HG02884 (cell line): ENCODE results near the gene SLC6A17.

Source experiments
- ATAC-seq: cut with Tn5 transposase; IDR thresholded peaks from one replicate; pipeline ENCODE4 v1.9.1; 2021; ENCODE audit warnings: mild to moderate bottlenecking, moderate library complexity; ENCODE audit not compliant: unreplicated experiment

The SLC6A17 gene

DNA sequence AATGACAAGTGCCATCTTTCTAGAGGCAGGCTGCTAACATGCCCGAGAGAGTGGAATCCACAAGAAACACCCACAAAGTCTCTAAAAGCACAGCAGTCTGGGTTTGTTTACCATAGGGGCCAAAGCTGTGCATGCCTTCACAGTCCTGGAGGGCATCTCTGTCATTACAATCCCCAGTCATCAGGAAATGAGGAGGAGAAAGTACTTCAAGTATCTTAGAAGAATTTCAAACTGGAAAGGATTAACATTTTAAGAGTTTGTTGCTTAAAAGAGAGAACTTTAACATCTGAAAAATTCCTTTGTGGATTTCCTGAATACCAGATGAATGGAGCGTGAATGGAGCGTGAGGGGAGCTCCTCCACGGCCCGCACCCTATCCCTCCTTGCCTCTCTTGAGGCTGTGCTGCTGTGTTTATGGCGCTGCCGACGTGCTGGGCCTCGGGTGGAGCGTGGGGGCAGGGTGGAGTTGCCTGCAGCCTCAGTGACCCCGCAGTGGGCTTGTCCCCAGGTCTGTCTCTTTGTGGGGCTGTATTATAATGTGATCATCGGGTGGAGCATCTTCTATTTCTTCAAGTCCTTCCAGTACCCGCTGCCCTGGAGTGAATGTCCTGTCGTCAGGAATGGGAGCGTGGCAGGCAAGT, 23.3 kb downstream of the SLC6A17 start:
- ATAC-seq = no peak

DNA sequence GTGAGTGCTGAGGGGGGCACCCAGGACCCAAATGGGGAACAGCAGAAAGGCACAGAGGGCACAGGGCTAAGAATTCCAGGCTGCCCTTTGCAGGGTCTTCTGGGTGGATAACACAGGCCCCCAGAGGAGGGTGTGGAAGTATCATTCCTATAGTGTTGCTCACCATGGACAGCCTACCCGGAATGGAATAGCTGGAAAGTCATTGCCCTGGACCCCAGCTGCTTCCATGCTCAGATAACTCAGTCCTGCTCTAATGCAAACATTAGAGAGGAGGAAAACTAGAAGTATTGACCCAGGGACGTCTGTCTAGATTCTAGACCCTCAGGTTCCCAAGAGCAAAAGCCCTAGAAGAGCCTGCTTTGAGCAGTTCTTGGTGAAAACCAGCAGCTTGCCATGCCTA, 24.7 kb downstream of the SLC6A17 start:
- ATAC-seq = no peak

DNA sequence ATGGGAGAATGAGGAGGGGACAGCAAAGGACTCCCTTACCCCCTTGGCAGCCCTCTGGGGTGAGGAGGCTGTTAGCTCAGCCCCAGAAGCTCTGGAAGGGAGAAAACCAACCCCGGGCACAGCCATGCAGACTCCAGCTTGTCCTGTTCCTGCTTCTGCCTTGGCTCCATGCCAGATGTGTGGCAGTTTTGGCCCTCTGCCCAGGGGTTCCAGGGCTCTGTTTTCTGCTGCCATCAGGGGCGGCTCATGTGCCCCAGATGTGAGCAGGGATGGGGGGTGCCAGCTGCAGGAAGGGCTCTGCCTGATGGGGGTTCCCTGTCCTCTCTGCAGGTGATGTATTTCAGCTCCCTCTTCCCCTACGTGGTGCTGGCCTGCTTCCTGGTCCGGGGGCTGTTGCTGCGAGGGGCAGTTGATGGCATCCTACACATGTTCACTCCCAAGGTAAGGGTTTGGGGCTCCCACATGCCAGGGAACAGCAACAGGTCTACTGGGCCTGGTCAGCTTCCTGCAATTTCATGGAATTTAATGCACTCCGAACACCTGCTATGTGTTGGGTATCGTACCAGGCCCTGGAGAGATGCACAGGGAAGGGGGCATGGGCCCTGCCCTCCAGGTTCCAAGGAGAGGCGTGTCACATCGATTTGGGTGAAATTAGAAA, 26.1 kb downstream of the SLC6A17 start:
- ATAC-seq = no peak

DNA sequence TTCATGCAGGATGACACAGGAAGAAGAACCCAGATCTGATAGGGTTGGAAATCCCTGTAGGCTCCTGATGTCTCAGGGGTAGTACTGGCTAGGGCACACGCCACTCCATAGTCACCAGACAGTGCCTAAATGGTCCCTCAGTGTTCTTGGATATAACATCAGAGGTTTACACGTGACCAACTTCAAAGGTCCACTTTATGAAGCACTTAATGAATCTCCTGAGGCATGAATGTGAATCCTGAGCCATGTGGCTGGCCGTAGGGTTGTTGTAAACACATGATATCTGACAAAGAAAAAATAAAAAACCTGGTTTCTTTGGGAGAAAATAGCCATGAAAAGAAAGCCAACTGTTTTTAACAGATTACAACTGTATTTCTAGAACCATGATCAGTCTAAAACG, 27.5 kb downstream of the SLC6A17 start:
- no peak for ATAC-seq

DNA sequence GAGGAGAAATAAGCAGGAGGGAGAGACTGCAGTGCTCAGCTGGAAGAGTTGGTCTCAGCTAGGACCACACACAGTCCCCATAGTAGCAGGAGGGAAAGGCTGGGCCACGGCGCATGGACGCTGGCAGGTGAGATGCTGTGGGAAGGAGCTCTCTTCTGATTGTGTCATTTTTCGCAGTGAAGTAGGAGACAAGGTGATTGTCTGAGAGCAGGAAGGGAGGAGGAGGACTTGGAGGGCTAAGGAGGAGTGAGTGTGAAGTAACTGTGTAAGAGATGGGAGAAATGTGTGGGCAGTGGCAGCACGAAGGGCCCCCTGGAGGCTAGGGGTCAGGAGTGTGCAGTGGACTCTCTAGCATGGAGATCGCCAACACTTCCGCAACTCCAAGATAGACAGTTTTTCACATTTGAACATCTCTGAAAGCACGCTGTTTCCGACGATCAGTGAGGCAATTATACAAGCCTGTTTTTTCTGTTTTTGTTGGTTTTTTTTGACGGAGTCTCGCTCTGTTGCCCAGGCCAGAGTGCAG, 33.4 kb downstream of the SLC6A17 start:
- no peak for ATAC-seq

DNA sequence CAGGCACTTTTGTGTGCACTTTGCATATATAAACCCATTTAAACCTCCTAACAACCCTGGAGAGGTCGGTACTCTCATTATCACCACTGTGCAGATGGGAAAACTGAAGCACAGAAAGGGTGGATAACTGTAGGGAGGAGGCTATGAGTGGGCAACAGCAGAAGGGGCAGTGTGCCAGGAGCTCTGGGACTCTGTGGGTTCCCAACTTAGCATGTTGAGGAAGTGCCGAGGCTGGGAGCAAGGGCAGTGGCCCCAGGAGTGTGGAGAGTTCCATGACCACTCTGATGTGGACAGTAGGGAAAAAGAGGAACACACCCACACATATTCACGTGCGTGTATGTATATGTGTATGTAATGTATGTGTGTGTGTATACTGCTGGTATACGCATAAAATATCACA, 34.2 kb downstream of the SLC6A17 start:
- no peak for ATAC-seq

DNA sequence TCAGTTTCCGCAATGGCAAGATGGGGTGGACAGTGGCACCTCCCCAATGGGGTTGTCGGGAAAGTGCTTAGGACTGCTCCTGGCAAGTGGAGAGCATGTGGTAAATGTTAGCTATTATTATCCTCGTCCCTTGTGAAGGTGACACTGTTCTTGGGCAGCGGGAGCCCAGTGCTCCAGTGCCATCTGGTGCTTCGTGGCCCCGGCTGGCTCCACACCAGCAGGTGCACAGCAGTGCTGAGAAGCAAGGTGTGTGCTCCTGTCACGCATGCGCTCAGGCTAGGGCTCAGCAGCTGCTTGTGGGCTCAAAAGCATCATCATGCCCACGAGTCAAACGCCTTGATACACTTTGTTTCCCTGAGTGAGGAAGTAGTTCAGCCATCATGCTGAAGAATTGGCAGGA, 34.9 kb downstream of the SLC6A17 start:
- ATAC-seq = no peak

DNA sequence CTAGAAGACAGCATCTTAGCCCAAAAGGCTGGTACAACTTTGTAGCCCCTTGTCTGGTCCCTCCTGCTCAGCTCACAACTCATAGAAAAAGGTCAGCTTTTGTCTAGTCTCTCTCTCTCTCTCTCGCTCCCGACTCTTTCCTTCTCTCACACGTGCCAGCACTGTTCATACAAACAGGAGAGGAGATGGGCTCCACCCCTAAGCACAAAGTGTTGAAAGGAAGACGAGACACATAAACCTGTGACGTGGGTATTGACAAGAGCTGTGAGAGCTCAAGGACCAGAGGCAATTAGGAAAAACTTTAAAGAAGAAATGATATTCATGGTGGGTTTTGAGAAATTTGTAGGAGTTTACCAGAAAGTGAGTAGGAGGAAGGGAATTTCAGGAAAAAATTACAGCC, 36.3 kb downstream of the SLC6A17 start:
- no peak for ATAC-seq

DNA sequence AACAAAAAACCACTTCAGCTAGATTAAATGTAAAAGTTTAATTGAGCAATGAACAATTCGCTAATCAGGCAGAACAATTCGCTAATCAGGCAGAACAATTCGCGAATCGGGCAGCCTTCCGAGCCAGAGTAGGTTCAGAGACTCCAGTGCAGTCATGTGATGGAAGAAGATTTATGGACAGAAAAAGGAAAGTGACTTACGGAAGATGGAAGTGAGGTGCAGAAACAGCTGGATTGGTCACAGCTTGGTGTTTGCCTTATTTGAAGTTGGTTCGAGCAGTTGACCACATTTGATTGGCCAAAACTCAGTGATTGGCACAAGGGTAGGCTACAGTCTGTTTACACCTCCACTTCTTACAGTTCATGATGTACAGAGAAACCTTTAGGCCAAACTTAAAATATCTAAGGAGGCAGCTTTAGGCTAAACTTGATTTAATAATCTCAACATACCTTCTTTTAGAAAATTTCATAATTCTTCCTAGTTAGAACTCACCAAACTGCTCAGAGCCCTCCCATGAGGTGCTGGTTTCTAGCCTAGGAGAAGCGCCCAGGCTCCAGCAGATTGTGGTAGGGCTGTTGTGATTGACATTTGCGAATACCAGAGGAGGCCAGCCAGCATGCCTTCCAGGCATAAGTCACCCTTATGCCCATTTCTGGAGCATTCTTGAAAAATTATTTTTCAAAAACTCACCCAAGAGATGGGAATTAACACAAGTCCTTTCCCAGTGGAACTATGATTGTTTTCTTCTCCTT, 37.0 kb downstream of the SLC6A17 start:
- ATAC-seq = no peak

DNA sequence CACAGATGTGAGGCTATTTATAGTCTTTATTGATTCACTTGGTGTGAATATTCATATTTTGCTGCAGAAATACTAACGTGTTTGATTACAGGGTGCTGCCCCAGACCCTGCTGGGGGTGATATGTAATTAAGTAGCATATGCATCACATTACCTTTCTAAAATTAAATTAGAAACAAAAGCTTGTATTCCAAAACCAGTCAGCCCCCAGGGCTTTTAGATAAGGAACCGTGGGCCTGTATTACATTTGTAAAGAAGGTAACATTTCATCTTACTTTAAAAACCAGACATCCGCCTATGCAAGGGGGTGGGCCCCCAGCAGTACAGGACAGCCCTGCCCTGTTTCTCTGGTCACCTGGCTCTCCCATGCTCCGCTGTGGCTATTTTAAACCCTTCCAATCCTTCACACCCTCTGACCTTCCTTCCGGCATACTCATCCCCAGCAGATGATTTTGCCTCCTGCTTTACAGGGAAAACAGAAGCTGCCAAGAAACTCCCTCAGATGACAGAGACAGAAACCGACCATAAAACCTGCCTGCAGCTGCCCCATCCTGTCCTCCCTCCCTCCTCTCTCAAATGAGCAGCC, 37.8 kb downstream of the SLC6A17 start:
- no peak for ATAC-seq

DNA sequence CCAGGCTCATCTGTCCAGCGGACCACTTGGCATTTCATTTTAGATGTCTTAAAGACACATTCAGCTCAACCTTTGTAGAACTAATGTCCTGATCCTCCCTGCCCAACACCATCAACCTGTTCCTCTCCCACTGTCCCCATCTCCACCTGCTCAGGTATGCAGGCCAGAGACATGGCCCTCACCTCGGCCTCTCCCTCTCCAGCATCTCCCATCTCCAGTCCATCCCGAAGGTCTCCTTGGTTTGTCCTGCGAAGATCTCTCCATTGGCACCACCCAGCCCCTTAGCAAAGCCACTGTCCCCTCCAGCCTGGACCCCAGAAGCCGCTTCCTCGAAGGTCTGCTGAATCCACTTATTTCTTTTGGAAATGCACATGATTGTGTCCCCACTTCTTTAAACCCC, 38.9 kb downstream of the SLC6A17 start:
- no peak for ATAC-seq

DNA sequence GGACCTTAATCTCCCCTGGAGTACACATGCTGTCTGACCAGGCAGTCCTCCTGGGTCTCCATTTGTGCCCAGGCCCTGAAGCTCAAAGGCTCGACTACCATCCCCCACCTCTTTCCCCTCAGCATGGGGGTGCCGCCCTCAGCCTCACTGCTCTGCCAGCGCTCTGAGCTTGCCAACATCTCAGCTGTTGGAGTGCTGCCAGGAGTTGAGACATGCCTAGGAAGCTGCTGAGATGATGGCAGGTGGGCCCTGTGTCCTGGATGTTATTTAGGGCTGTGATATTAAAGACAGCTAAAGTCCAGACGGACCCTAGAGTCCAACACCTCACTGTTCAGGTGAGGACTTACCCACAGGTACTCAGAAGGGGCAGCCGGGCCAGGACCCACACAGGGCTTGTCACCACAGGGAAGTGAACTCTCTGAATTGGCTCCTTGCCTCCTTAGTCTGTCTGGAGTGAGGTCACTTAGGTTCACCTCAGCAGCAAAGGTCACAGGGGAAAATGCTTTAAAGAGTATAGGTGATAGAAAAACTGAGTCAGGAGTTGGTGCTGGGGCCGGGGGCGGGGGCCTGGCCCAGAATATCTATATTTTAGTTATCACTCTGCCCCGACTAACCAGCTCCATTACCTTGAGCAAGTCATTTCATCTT, 40.1 kb downstream of the SLC6A17 start:
- no peak for ATAC-seq

DNA sequence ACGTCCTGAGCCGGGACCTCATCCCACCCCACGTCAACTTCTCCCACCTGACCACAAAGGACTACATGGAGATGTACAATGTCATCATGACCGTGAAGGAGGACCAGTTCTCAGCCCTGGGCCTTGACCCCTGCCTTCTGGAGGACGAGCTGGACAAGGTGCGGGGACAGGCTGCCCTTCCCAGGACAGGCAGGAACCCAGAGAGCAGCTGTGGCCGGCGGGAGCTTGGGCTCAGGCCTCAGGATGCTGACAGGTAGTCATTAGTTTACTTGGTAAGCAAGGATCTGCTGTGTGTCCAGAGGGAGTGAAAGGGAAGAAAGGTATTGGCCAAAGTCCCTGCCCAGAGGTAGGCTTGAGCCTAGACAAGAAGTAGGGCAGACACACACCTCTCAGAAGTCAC, 42.2 kb downstream of the SLC6A17 start:
- ATAC-seq = no peak

DNA sequence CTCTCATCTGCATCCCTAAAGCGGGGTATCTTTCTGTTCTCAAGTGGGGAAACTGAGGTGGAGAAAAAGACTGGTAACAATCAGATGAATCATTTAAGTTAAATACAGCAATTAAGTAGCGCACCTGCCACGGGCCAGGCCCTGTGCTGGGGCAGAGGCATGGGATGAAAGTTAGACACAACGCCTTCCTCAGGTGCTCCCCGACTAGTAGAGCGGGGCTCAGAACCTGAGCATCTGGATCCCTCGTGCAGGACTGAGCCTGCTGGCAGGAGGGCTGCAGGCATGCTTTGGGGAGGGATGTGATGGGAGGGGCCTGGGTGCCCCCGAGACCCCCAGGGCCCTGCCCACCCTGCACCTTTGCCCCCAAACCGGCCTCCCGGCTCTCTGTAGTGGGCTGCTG, 44.9 kb downstream of the SLC6A17 start:
- ATAC-seq = no peak

DNA sequence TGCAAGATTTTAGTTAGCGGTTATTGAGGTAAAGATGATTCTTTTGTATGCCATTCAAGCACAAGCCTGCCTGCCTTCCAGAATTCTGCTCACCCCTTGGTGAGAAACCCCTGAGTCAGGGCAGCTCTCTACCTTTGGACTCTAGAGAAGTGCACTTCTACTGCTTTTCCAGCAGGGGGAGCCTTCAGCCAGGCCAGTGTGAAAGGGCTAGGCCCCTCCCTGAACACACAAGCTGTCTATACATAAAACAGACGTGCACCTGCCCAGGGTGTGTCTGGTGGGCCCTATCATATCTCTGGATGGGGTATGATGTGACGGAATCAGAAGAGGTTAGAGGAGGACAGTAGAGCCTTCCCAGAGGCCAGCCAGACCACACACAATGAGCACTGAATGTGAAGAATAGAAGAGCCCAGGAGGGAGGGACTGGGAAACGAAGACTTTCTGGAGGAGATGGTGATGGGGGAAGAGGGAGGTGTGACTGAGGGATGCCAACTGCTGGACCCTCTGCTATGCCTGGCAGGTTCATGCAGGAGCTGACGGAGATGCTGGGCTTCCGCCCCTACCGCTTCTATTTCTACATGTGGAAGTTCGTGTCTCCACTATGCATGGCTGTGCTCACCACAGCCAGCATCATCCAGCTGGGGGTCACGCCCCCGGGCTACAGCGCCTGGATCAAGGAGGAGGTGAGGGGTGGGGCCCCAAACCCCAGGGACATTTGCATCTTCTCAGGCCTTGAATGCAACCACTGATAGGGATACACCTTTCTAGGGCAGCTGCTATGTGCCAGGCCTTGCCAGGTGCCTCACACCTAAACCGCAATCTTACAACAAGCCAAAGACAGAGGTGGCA, 46.8 kb downstream of the SLC6A17 start:
- no peak for ATAC-seq

DNA sequence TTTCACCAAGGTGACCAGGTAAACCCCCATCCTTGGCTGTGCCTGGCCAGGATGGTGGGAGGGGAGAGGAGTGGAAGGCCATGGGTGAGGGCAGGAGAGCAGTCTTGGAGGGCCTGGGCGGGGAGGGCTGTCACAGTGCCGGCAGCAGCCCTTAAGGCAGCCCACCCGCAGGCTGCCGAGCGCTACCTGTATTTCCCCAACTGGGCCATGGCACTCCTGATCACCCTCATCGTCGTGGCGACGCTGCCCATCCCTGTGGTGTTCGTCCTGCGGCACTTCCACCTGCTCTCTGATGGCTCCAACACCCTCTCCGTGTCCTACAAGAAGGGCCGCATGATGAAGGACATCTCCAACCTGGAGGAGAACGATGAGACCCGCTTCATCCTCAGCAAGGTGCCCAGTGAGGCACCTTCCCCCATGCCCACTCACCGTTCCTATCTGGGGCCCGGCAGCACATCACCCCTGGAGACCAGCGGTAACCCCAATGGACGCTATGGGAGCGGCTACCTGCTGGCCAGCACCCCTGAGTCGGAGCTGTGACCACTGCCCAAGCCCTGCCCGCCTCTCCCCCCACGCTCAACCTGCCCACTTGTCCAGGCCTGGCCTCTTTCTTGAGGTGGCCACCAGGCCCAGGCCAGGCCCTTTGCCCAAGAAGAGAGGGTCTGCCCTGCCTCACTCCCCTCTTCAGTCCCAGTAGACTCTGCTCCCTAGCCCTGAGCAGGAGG, 47.8 kb downstream of the SLC6A17 start:
- ATAC-seq = no peak

DNA sequence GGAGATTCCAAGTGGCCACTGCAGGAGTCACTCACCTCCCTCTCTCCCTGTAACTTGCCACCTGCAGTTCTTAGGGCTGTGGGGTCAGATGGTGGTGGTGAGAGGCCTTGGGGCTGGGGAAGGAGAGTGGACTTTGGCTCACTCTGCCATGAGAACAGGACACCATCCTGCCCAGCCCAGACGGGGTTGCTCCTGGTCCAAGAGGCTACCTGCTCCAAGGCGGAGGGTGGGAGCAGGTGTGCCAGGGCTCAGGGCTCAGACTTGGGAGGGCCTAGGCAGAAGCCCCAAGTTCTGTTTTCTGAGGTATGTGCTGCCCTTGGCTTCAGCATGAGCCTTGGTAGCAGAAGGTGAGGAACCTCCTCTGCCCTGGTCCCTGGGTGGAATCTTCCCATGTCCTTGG, 48.5 kb downstream of the SLC6A17 start:
- ATAC-seq = no peak

DNA sequence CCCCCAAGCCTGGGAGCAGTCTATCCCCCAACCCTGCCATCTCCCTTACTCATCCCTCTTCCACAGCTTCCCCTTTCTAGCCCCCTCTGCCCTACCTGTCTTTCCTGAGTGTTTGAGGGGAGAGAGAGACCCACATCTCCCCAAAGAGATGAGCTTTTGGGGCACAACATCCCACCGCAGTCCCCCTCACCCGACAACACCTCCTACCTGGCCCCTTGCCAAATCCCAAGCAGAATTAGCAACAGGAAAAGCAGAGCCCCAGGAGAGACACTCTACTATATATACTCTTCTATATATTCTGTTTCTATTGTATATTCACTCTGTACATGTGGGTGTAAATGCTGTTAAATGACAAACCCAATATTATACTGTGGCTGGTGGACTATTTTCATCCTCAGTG, 49.9 kb downstream of the SLC6A17 start:
- ATAC-seq = no peak

DNA sequence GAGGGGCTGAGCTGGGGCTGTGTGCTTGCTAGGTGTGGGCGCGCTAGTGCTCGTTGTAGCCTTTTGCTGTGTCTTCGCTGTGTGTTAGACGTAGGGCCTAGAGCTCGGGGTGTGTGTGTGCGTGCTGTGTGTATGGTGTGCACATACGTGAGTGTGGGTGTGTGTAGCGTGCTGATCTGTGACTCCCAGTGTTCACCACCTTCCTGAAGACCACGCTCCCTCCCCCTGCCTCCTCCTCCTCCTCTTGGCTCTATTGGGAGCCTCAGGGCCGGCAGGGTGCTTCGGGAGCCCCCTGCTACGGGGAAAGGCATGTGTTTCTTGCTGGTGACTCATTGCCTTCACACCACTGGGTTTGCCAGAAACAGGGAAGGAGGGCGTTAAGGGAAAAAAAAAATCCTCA, 50.4 kb downstream of the SLC6A17 start:
- no peak for ATAC-seq
